Left kidney (tissue), 2 donors: Measurements from ENCODE around the gene GYPB. TPM values are rescaled to one million over a fixed set of nuclear protein-coding genes. Genes with fewer than 3 reads are reported as not detected.
"Not testable (repeated sequence)": the region's sequence is repeated elsewhere in the genome, so short reads cannot be mapped to it uniquely, and the experiment has no call there.

Source experiments
- DNase-seq: peaks from one replicate; pipeline ENCODE4 v3.0.0-alpha.2; 2013
- polyA plus RNA-seq: library from polyadenylated mRNA; unstranded; fragments of 120-200 nt; gene quantifications from one replicate; pipeline ENCODE4 v1.2.1, GENCODE V29; 2013; ENCODE audit not compliant: insufficient read length

GYPB gene
- polyA plus RNA-seq, 1 donor = 1.7 TPM

DNA sequence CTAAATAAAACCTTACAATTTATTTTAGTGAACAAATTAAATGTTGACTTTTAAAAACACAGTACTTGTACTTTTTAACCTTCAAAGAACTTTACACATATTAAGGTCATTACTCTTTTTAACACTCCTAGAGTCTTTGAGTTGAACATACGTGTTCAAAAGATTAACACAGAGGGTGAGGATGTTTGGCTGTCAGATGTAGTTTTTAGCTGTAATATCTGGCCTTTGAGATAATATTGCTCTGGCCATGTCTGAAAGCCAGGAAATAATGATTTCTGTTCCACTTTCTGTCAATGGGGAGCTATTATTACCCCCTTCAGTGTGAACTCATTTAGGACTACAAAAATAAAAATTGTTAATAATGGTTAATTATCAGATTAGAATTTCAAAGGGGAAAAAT, 71.7 kb downstream of the GYPB start:
- not testable (repeated sequence) for DNase-seq

Other genes starting within 250 kb of the GYPB start
- 4.2 TPM for gene GYPE, start 113.8 kb downstream of the GYPB start, polyA plus RNA-seq
- gene GYPA, start 121.3 kb upstream of the GYPB start, polyA plus RNA-seq = 2.7 TPM